HUES48 (cell line): Measurements from ENCODE around the gene CAMSAP1.
A peak's percentile ranks its signal among the peaks of the same experiment; 100 is the strongest.

Experiments used
- H3K27ac ChIP-seq: one replicate; pipeline ENCODE4 v1.7.0; 2013; ENCODE audit warnings: low read depth, low read length, inconsistent platforms
- H3K27me3 ChIP-seq: 2 replicates; pipeline ENCODE4 v1.6.1; 2013; ENCODE audit warnings: mild to moderate bottlenecking, low read length; ENCODE audit not compliant: control insufficient read depth, insufficient read depth
- H3K36me3 ChIP-seq: 2 replicates; pipeline ENCODE4 v1.6.1; 2013; ENCODE audit warnings: low read length; ENCODE audit not compliant: control insufficient read depth, insufficient read depth
- H3K4me1 ChIP-seq: 2 replicates; pipeline ENCODE4 v1.6.1; 2013; ENCODE audit warnings: mild to moderate bottlenecking, low read length; ENCODE audit not compliant: control insufficient read depth, insufficient read depth
- H3K4me3 ChIP-seq: 2 replicates; pipeline ENCODE4 v1.5.1; 2013; ENCODE audit warnings: mild to moderate bottlenecking, low read depth, low read length
- H3K9ac ChIP-seq: 2 replicates; pipeline ENCODE4 v1.6.1; 2013; ENCODE audit warnings: mild to moderate bottlenecking, low read depth, low read length, moderate library complexity
- H3K9me3 ChIP-seq: 2 replicates; pipeline ENCODE4 v1.6.1; 2013; ENCODE audit warnings: low read length; ENCODE audit not compliant: control insufficient read depth, insufficient read depth

Gene CAMSAP1

DNA sequence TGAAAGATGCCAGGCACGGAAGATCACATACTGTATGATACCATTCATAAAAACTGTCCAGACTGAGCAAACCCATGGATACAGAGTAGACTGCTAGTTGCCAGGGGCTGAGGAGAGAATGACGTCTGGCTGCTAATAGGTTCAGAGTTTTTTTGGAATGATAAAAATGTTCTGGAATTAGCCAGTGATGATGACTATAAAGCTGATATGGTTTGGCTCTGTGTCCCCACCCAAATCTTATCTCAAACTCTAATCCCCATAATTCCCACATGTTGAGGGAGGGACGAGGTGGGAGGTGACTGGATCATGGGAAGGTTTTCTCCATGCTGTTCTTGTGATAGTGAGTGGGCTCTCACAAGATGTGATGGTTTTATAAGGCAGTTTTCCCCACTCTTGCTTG lies 37.4 kb downstream of the CAMSAP1 start:
- Histone ChIP-seq H3K36me3 (peaks cover 4% of the 10 kb centered on the region; the same call in 1 of the 2 replicates), H3K9me3 (no peaks in the 10 kb centered on the region), H3K4me1 (peaks cover 34% of the 10 kb centered on the region), H3K4me3 (no peak overlapping the region), H3K27ac (no peak overlapping the region), H3K27me3 (no peaks in the 10 kb centered on the region), H3K9ac (no peak overlapping the region)

DNA sequence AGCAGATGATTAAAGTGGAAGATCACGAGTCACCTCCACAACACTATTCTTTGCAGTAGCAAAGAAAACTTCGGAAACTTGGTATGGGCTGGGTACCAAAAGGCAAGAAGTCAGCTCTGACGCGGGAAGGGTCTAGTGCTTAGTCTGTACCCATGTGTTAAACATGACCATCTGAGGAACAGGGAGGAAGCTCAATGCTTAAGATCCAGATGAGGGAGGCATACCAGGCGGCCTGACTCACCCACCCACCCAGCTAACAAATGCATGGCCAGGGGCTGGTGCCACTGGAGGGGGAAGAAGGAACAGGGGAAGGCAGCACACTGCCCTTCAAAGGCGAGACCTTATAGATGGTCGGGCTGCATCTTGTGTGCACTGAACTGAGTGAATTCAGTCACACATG lies 41.8 kb downstream of the CAMSAP1 start:
- Histone ChIP-seq H3K36me3 (peaks cover 14% of the 10 kb centered on the region), H3K27ac (no peak overlapping the region), H3K9ac (no peak overlapping the region), H3K4me3 (no peak overlapping the region), H3K4me1 (peaks cover 19% of the 10 kb centered on the region), H3K27me3 (no peaks in the 10 kb centered on the region), H3K9me3 (no peaks in the 10 kb centered on the region)

DNA sequence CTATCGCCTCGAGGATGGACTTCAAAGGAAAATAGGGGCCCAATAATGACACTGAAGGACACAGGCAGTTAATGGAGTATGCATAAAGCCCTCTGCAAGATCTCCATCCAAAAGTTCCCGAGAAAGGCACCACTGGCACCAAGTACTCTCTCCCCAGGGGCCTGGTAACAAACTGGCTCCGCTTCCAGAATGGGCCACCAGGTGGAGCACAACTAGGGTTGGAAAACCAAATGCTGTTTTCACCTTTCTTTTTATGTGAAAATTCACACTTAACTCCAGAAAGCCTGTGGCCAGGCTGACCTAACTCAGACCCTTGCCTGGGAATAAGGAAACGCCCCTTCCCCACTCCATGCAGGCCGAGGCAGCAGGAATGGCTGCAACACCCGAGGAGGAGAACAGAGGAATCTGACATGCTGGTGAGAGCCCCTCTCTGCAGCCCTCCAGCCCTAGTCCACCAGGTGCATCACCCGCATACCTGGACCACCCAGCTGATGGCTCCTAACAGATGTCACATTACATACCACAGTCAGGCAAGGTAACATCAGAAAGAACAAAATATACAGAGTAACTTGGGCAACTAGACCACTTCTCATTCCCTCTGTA lies 42.8 kb downstream of the CAMSAP1 start:
- Histone ChIP-seq H3K36me3 (peaks cover 14% of the 10 kb centered on the region), H3K9me3 (no peaks in the 10 kb centered on the region)

DNA sequence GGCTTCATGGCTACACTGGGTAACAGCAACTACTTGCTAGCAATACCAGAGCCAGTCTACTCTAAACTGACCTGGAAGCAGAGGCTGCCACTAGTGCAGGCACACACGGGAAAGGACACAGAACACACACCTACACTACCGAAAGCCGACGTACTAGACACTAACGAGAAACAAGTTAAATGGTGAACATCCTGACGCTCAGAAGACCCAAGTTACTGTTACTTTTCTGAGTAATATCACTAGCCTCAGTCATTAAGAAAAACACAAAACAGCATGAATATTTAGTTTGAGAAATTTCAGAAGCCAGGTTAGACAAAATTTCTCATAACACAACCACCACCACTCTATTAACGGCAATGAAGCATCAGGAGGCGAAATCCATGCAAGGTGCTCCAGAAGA lies 44.5 kb downstream of the CAMSAP1 start:
- no peak overlapping the region for H3K27ac ChIP-seq
- H3K4me1 ChIP-seq: peaks cover 14% of the 10 kb centered on the region
- H3K36me3 ChIP-seq: peaks cover 16% of the 10 kb centered on the region
- H3K27me3 ChIP-seq: no peaks in the 10 kb centered on the region
- H3K9me3 ChIP-seq: no peaks in the 10 kb centered on the region
- H3K9ac ChIP-seq: no peak overlapping the region
- no peak overlapping the region for H3K4me3 ChIP-seq

More for the DNA sequence above, 42.8 kb downstream of the CAMSAP1 start:
- Histone ChIP-seq H3K9ac (no peak overlapping the region), H3K4me1 (peaks cover 19% of the 10 kb centered on the region), H3K27me3 (no peaks in the 10 kb centered on the region), H3K27ac (no peak overlapping the region), H3K4me3 (no peak overlapping the region)

DNA sequence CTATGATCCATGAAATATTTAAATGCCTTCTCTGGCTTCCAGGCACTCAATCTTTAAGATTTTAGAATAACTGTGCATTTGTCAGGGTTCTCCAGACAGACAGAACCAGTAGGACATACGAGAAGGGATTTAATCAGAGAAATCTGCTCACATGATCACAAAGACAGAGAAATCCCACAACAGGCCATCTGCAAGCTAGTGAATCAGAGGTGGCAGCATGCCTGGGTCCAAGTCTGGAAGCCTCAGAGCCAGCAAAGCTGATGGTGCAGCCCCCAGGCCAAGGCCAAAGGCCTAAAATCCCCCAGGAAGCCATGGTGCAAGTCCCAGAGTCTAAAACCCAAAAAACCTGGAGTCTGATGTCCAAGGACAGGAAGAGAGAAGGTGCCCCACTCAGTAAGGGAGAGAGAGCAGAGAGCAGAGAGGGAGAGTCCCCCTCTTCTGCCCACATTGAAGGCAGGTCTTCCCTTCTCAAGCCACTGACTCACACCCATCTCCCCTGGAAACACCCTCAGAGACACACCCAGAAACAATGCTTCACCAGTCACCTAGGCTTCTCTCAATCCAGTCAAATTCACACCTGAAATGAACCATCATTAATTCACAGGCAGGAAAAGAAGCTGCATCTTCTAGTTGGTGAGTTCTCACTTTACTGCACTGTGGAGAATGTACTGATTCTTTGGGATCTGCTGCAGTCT lies 48.7 kb downstream of the CAMSAP1 start:
- Histone ChIP-seq H3K27me3 (no peaks in the 10 kb centered on the region), H3K4me1 (no peaks in the 10 kb centered on the region), H3K9me3 (no peaks in the 10 kb centered on the region), H3K4me3 (no peak overlapping the region), H3K27ac (no peak overlapping the region), H3K9ac (no peak overlapping the region), H3K36me3 (peaks cover 23% of the 10 kb centered on the region)

DNA sequence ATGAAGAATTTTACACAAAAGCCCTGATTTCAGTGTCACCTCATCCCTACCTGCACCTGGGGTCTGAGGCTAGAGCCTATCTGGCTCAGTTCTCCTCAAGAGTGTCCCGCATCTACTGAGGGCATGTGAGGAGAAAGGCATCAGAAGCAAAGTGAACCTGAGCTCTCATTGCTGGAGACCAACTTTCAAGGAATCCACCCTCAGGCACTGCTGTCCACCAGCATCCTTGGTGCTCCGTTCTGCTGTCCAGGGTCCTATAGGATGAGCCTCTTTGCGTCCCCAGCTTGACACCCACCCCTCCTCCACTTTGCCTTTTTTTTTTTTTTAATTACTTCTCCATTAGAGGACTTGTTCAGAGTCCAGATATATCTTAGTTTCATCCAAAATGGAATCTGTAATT lies 49.5 kb downstream of the CAMSAP1 start:
- H3K36me3 ChIP-seq: peaks cover 28% of the 10 kb centered on the region

DNA sequence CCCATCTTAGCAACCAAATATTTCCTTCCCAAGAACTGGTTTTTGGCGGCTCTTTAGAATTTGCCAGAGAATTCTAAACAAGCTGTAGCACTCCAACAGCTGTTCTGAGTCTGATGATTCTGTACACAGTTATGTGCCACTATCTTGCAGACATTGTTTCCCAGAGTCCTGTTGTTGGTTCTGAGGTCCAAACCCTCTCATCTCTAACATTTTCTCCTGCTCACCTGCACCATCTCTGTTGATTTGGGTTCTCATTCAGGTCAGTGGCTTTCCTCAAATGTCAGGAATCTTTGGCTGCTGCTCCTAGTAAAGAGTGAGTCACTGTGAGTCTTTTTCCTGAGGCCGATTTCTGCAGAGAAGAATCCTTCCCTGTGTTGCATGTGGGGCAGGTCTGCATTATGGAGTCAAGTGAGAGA lies 50.0 kb downstream of the CAMSAP1 start:
- H3K9me3 ChIP-seq: no peaks in the 10 kb centered on the region
- peaks cover 29% of the 10 kb centered on the region for H3K36me3 ChIP-seq
- no peak overlapping the region for H3K27ac ChIP-seq
- no peaks in the 10 kb centered on the region for H3K4me1 ChIP-seq
- no peak overlapping the region for H3K4me3 ChIP-seq
- no peak overlapping the region for H3K9ac ChIP-seq
- no peaks in the 10 kb centered on the region for H3K27me3 ChIP-seq

More for the DNA sequence above, 49.5 kb downstream of the CAMSAP1 start:
- no peaks in the 10 kb centered on the region for H3K4me1 ChIP-seq
- H3K9ac ChIP-seq: no peak overlapping the region
- no peak overlapping the region for H3K27ac ChIP-seq
- H3K27me3 ChIP-seq: no peaks in the 10 kb centered on the region
- H3K4me3 ChIP-seq: no peak overlapping the region
- no peaks in the 10 kb centered on the region for H3K9me3 ChIP-seq

DNA sequence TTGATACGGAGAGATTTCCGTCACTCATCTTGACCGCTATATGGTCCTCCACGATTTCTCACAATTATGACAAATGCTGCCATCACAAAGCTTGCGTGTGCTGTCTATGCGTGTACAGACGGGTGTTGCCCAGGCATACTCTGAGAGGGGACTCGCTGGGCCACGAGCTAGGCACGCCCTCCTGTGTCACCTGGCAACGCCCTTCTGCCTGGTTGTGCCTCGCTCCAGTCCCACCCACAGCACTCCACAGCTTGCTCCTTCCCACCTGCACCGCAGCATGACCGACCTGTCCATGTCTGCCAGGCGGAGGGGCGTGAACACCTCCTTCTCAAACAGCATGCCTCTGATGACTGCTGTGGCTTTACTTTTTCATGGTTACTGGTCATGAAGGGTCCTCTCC lies 55.6 kb downstream of the CAMSAP1 start:
- Histone ChIP-seq H3K9ac (no peak overlapping the region), H3K36me3 (peaks cover 51% of the 10 kb centered on the region), H3K4me1 (peaks cover 20% of the 10 kb centered on the region), H3K9me3 (no peaks in the 10 kb centered on the region), H3K27ac (no peak overlapping the region), H3K4me3 (no peak overlapping the region), H3K27me3 (no peaks in the 10 kb centered on the region)

DNA sequence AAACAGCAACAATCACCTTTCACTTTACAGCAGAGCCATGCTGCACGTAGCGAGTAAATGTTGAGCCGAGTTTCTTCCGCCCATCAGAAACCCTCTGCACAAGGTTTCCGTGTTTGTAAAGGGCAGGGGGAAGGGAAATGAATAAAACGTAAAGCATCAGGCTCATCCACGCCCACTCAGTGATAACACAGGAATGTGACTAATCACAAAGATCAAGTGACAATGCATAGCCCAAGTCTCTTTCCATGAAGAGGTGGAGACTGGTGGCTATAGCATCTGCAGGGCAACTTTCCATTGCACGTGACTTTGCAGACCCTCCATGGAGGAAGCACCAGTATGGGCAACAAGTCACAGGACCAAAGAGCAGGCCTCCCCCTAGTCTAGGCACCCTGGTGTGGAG lies 56.6 kb downstream of the CAMSAP1 start:
- H3K9me3 ChIP-seq: no peaks in the 10 kb centered on the region
- peaks cover 20% of the 10 kb centered on the region for H3K4me1 ChIP-seq
- H3K9ac ChIP-seq: no peak overlapping the region
- peak overlapping the region; percentile 32 for H3K27ac ChIP-seq
- H3K36me3 ChIP-seq: peaks cover 47% of the 10 kb centered on the region
- no peaks in the 10 kb centered on the region for H3K27me3 ChIP-seq
- no peak overlapping the region for H3K4me3 ChIP-seq

DNA sequence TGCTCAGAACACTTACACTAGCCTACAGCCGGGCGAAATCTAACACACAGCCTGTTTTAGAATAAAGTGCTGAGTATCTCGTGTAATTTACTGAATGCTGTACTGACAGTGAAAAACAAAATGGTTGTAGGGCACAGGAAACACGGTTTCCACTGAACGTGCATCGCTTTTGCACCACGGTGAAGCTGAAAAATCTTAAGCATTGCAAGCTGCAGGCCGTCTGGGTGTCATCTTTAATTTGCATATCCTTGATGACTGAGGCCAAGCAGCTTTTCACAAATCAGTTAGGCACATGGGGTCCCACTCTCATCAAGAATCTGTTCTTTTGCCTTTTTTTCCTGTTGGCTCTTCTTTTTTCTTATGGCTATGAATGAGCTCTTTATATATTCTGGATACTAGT lies 58.2 kb downstream of the CAMSAP1 start:
- H3K27ac ChIP-seq: no peak overlapping the region
- no peak overlapping the region for H3K4me3 ChIP-seq
- H3K9me3 ChIP-seq: no peaks in the 10 kb centered on the region
- no peaks in the 10 kb centered on the region for H3K27me3 ChIP-seq
- peaks cover 47% of the 10 kb centered on the region for H3K36me3 ChIP-seq
- H3K4me1 ChIP-seq: peaks cover 20% of the 10 kb centered on the region
- no peak overlapping the region for H3K9ac ChIP-seq

DNA sequence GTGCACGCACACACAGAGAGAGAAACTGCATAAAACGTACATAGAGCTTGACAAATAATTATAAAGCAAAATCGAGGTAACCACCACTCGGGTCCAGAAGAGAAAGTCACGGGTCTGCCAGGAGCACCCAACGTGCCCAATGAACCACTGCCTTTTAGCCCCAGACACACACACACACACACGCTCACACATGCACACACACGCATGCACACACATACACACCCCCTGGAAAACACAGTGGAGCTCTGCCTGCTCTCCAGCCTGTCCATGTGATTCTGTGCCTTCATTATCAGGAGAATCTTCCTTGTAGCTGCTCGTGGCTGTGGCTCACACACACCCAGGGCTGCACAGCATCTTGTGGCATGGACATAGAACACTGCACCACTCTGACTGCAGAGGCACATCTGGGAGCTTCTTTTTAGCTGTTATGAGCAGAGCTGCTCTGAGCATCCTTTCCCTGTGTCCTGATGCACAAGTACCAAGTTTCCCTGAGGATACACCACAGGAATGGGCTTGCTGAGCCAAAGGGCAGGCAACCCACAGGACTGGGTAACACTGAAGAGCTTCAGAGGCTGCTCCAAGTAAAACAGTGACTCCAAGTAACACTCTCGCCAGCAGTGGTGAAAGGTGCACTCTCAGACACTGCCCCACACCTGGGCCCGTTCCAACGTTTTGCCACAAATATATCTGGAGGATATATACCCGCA lies 58.9 kb downstream of the CAMSAP1 start:
- no peaks in the 10 kb centered on the region for H3K9me3 ChIP-seq
- peaks cover 20% of the 10 kb centered on the region for H3K4me1 ChIP-seq
- no peaks in the 10 kb centered on the region for H3K27me3 ChIP-seq
- H3K36me3 ChIP-seq: peaks cover 47% of the 10 kb centered on the region
- no peak overlapping the region for H3K4me3 ChIP-seq
- H3K27ac ChIP-seq: no peak overlapping the region
- no peak overlapping the region for H3K9ac ChIP-seq
